Calu3 (cell line): ENCODE results near the gene MAD1L1. TPM values are rescaled to one million over a fixed set of nuclear protein-coding genes. Genes with fewer than 3 reads are reported as not detected.

ENCODE experiments used
- BruUV-seq: library from RNA; stranded (reverse); fragments of 400-500 nt; replicated peaks from 2 replicates; lab custom pipeline; 2021; lab: Mats Ljungman, UMichigan
- CTCF ChIA-PET: fragments of 300-600 bp; sonication (Branson Sonifier 250); formaldehyde crosslinking; loops from one replicate; lab custom pipeline; 2022; ENCODE audit warnings: antibody characterized with exemption; lab: Charles Lee
- DNase-seq: peaks from one replicate; pipeline ENCODE4 v3.0.0; 2022
- H3K27ac Mint-ChIP-seq: one replicate; pipeline ENCODE4 v1.8.0; 2022; ENCODE audit warnings: mixed read lengths; ENCODE audit not compliant: unreplicated experiment
- H3K27me3 Mint-ChIP-seq: one replicate; pipeline ENCODE4 v1.8.0; 2022; ENCODE audit warnings: mixed read lengths; ENCODE audit not compliant: unreplicated experiment
- H3K36me3 Mint-ChIP-seq: one replicate; pipeline ENCODE4 v1.8.0; 2022; ENCODE audit warnings: mild to moderate bottlenecking, moderate library complexity, mixed read lengths; ENCODE audit not compliant: insufficient read depth, unreplicated experiment
- H3K4me1 Mint-ChIP-seq: one replicate; pipeline ENCODE4 v1.8.0; 2022; ENCODE audit warnings: mild to moderate bottlenecking, low read depth, mixed read lengths; ENCODE audit not compliant: unreplicated experiment
- H3K4me3 Mint-ChIP-seq: one replicate; pipeline ENCODE4 v1.8.0; 2022; ENCODE audit warnings: mild to moderate bottlenecking, low read depth, moderate library complexity, mixed read lengths; ENCODE audit not compliant: unreplicated experiment
- H3K9me3 Mint-ChIP-seq: one replicate; pipeline ENCODE4 v1.8.0; 2022; ENCODE audit warnings: low read depth, mixed read lengths; ENCODE audit not compliant: unreplicated experiment
- intact Hi-C: fragments of 100-400 bp; cut with micrococcal nuclease; formaldehyde crosslinking; loops from one replicate; pipeline ENCODE4 v1.10.0; 2022; ENCODE audit not compliant: unreplicated experiment
- total RNA-seq: library from RNA; stranded (reverse); gene quantifications from 2 replicates; pipeline ENCODE4 v1.2.3, GENCODE V29; 2022
- TF ChIP-seq, protein P1 (sequence below): fragments of 200-600 bp; IDR thresholded peaks from one replicate; pipeline ENCODE4 v1.8.0; 2022; ENCODE audit warnings: antibody characterized with exemption; ENCODE audit not compliant: unreplicated experiment

The MAD1L1 gene
- total RNA-seq, 1 experiment from 2014 or later = 86.0 TPM

DNA sequence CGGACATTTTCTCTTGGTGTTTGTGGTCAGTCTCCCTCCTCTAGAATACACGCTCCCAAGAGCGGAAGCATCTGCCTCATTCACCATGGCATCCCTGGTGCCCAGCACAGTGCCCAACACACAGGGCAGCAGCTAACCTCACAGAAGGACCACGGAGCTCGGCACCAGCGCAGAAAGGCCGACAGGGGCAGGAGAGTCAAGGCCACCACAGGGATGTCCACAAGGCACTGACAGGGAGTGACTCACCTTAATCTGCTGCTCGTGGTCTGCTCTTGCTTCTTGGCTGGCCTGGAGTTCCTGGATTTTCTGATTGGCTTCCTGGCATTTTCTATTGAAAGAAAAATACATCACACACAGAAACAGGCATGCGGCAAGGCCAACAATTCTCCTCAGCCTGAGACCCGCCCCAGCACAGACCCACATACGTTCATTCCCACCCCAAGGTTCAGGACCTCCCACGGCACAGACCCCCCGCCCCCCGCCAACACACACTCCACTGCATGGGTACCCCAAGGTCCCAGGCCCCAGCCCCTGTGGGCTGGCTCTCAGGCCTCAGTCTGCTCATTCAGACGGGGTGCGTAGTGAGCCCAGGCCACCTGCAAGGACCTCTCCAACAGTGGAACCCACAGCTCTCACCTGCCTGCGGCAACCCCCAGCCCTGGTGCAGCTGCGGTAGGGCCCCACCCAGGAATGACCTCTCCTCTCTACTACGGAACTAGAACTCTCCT lies 14.9 kb downstream of the MAD1L1 start:
- no peaks in the 10 kb centered on the region for H3K4me1 Mint-ChIP-seq
- no peak overlapping the region for H3K27ac Mint-ChIP-seq
- intact Hi-C loops = no loop called here
- no peaks in the 10 kb centered on the region for H3K9me3 Mint-ChIP-seq
- TF ChIP-seq, protein P1, sequence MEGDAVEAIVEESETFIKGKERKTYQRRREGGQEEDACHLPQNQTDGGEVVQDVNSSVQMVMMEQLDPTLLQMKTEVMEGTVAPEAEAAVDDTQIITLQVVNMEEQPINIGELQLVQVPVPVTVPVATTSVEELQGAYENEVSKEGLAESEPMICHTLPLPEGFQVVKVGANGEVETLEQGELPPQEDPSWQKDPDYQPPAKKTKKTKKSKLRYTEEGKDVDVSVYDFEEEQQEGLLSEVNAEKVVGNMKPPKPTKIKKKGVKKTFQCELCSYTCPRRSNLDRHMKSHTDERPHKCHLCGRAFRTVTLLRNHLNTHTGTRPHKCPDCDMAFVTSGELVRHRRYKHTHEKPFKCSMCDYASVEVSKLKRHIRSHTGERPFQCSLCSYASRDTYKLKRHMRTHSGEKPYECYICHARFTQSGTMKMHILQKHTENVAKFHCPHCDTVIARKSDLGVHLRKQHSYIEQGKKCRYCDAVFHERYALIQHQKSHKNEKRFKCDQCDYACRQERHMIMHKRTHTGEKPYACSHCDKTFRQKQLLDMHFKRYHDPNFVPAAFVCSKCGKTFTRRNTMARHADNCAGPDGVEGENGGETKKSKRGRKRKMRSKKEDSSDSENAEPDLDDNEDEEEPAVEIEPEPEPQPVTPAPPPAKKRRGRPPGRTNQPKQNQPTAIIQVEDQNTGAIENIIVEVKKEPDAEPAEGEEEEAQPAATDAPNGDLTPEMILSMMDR = no peak
- no peak for DNase-seq
- no peaks in the 10 kb centered on the region for H3K27me3 Mint-ChIP-seq
- no peak overlapping the region for H3K4me3 Mint-ChIP-seq
- no TSS peak for BruUV-seq
- CTCF ChIA-PET = no interaction called here
- peaks cover 59% of the 10 kb centered on the region for H3K36me3 Mint-ChIP-seq

DNA sequence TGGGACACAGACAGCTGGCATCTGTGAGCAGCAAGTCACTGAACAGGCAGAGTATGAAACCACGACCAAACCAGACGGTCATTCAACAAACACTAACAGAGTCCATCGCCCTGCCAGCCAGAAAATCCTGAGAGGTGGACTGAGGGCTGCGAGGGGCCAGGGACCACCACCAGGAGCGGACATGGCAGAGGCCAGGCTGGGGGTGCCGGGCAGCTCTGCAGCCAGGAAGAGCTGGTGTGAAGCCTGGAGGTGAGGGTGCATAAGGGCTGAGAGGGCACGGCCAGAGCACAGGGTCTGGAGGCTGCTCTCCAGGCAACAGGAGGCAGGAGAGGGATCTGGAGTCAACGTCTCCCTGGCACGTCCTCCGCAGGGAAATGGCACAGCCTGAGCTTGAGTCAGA lies 15.5 kb downstream of the MAD1L1 start:
- intact Hi-C loops = no loop called here
- DNase-seq = no peak
- no TSS peak for BruUV-seq
- peaks cover 54% of the 10 kb centered on the region for H3K36me3 Mint-ChIP-seq
- CTCF ChIA-PET = interaction anchor here (0.7 kb wide), 1 partner anchor 392 kb away, joined by 3 read pairs; no protein-coding TSS in a partner anchor
- H3K4me1 Mint-ChIP-seq = no peaks in the 10 kb centered on the region
- H3K27ac Mint-ChIP-seq = no peak overlapping the region
- H3K4me3 Mint-ChIP-seq = no peak overlapping the region
- no peaks in the 10 kb centered on the region for H3K27me3 Mint-ChIP-seq
- no peaks in the 10 kb centered on the region for H3K9me3 Mint-ChIP-seq
- TF ChIP-seq, protein P1 = no peak

DNA sequence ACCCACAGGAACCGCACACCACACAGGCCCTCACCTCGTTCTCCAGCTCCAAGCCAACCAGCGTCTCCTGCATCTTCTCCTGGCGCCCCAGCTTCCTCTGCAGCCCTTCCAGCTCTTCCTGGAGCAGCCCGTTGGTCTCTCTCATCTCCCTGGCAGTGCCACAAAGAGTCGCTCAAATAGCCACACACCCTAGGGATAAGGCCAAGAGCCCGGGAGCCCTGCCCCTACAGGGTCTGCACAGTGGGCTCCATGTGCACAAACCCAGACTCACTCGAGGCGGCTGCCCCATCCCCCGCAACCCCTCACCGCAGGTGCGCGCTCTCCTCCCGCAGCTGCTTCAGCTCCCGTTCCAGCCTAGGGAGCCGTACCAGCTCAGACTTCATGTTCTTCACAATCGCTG lies 16.9 kb downstream of the MAD1L1 start:
- Mint-ChIP-seq H3K27ac (no peak overlapping the region), H3K27me3 (no peaks in the 10 kb centered on the region), H3K4me3 (no peak overlapping the region), H3K4me1 (no peaks in the 10 kb centered on the region), H3K9me3 (no peaks in the 10 kb centered on the region), H3K36me3 (peaks cover 44% of the 10 kb centered on the region)
- CTCF ChIA-PET = interaction anchor here (0.6 kb wide), 1 partner anchor 551 kb away, joined by 4 read pairs; no protein-coding TSS in a partner anchor
- no peak for DNase-seq
- no TSS peak for BruUV-seq
- intact Hi-C loops = no loop called here
- TF ChIP-seq, protein P1 = no peak

DNA sequence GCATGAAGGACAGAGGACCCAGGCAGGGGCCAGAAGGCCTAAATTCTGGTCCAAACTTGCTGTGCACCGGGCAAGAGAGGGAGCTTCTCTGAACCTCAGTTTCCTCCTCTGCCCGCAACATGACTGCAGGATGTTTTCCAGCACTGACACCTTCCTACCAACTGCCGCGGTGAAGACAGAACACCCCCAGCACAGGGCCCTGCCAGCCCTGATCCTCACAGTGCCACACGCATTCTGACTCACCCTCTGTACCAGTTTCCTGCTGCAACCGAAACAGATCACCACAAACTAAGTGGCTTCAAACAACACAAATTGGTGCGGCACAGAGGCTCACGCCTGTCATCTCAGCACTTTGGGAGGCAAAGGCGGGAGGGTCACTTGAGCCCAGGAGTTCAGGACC lies 18.1 kb downstream of the MAD1L1 start:
- no peak for DNase-seq
- CTCF ChIA-PET = no interaction called here
- Mint-ChIP-seq H3K4me1 (no peaks in the 10 kb centered on the region), H3K9me3 (no peaks in the 10 kb centered on the region), H3K4me3 (no peak overlapping the region), H3K27me3 (no peaks in the 10 kb centered on the region), H3K36me3 (peaks cover 39% of the 10 kb centered on the region), H3K27ac (no peak overlapping the region)
- intact Hi-C loops = no loop called here
- TF ChIP-seq, protein P1 = no peak
- BruUV-seq = no TSS peak
